ENCODE measurements around the gene ARSG.
"Not testable (repeated sequence)": the region's sequence is repeated elsewhere in the genome, so short reads cannot be mapped to it uniquely, and the experiment has no call there.

ARSG gene

GRCh38 chr17:68399638-68400403 is 108.5 kb downstream of the ARSG start:
- no peak for DNase-seq

GRCh38 chr17:68400404-68400735 is 109.1 kb downstream of the ARSG start:
- no peak for DNase-seq

- DNase-seq = no peak
Observed at GRCh38 chr17:68401288-68401687, 110.0 kb downstream of the ARSG start.

DNA sequence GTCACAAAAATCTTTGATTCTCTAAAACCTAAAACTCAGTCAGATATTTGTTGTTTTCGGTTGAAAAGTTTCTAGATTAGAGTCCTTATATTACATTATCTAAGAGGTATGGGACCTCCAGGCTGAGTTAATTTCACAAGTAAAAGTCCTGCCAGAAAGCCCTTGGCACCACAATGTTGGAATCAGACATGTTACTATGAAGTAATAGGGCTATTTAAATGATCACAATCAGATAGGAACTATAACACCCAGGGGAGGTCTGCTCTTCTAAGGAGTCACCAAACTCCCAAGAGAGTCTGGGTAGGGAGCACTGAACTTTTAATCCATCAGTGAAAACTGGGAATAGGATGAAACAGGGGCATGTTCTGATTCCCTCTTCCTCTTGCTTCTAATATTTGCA is 111.8 kb downstream of the ARSG start:
- DNase-seq = no peak

- DNase-seq = not testable (repeated sequence)
Observed at GRCh38 chr17:68403837-68404236, 112.5 kb downstream of the ARSG start.

DNA sequence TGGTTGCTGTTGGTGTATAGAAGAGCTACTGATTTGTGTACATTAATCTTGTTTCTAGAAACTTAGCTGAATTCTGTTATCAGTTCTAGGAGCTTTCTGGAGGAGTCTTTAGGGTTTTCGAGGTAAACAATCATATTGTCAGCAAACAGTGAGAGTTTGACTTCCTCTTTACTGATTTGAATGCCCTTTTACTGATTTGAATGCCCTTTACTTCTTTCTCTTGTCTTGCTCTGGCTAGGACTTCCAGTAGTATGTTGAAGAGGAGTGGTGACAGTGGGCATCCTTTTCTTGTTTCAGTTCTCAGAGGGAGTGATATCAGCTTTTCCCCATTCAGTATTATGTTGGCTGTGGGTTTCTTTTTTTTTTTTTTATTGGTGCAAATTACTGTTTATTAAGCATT is 116.4 kb downstream of the ARSG start:
- DNase-seq = not testable (repeated sequence)

DNA sequence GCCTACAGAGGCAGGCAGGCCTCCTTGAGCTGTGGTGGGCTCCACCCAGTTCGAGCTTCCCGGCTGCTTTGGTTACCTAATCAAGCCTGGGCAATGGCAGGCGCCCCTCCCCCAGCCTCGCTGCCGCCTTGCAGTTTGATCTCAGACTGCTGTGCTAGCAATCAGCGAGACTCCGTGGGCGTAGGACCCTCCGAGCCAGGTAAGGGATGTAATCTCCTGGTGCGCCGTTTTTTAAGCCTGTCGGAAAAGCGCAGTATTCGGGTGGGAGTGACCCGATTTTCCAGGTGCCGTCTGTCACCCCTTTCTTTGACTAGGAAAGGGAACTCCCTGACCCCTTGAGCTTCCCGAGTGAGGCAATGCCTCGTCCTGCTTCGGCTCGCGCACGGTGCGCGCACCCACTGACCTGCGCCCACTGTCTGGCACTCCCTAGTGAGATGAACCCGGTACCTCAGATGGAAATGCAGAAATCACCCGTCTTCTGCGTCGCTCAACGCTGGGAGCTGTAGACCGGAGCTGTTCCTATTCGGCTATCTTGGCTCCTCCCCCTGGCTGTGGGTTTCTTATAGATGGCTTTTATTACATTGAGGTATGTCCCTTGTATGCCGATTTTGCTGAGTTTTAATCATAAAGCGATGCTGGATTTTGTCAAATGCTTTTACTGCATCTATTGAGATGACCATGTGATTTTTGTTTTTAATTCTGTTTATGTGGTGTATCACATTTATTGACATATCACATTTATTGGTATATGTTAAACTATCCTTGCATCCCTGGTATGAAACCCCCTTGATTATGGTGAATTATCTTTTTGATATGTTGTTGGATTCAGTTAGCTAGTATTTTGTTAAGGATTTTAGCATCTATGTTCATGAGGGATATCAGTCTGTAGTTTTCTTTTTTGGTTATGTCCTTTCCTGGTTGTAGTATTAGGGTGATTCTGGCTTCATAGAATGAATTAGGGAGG is 122.6 kb downstream of the ARSG start:
- peak; percentile 7 for DNase-seq

DNA sequence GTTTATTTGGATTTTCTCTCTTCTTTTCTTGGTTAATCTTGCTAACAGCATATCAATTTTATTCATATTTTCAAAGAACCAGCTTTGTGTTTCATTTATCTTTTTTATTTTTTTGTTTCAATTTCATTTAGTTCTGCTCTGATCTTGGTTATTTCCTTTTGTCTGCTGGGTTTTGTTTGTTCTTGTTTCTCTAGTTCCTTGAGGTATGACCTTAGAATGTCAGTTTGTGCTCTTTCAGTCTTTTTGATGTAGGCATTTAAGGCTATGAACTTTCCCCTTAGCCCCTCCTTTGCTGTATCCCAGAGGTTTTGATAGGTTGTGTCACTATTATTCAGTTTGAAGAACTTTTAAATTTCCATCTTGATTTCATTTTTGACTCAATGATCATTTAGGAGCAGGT is 123.6 kb downstream of the ARSG start:
- DNase-seq = not testable (repeated sequence)

- no peak for DNase-seq
Observed at GRCh38 chr17:68417317-68417716, 126.0 kb downstream of the ARSG start.

GRCh38 chr17:68418876-68419275 is 127.6 kb downstream of the ARSG start:
- no peak for DNase-seq

GRCh38 chr17:68420065-68420464 is 128.8 kb downstream of the ARSG start:
- DNase-seq = no peak

- DNase-seq = no peak
Observed at GRCh38 chr17:68421486-68421885, 130.2 kb downstream of the ARSG start.

DNA sequence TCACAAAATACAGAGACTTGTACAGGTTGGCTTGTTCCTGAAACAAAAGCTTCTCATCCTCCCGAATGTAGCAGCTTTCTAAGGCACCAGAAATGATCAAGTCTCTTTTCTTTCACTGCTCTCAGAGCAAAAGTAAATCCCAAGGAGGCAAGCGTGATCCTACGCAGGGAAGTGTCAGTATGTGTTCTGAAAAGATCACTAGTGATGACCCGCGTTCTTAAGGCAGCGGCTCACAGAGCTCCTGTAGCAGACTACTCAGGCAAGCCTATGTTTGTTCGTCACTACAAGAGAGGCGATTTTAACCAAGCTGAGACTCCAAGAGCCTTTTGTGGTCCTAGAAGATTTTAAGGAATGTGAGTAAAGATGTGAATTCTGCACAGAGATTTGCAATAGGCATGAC is 131.5 kb downstream of the ARSG start:
- DNase-seq = no peak

DNA sequence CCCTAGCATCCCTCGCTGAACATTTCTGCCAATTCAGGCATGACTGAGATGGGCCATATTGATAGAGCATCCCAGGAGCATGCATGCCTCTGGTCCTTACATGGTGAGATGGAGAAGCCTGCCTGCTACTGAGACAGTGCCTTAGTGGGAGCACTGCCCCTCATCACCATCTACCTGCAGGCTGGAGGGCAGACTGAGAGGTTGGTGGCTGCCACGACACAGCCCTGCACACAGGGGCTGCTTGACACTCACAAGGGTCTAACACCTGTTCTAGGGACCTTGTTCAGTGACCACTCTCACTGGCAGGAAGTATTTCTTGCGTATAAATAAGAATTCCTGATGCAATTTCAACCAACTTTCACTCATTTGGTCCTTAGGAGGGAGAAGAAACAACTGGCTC is 132.0 kb downstream of the ARSG start:
- DNase-seq = no peak

GRCh38 chr17:68424203-68424602 is 132.9 kb downstream of the ARSG start:
- no peak for DNase-seq

- DNase-seq = peak; percentile 36
Observed at GRCh38 chr17:68424861-68425260, 133.6 kb downstream of the ARSG start.

GRCh38 chr17:68425979-68426378 is 134.7 kb downstream of the ARSG start:
- no peak for DNase-seq

GRCh38 chr17:68427575-68427974 is 136.3 kb downstream of the ARSG start:
- DNase-seq = no peak

DNA sequence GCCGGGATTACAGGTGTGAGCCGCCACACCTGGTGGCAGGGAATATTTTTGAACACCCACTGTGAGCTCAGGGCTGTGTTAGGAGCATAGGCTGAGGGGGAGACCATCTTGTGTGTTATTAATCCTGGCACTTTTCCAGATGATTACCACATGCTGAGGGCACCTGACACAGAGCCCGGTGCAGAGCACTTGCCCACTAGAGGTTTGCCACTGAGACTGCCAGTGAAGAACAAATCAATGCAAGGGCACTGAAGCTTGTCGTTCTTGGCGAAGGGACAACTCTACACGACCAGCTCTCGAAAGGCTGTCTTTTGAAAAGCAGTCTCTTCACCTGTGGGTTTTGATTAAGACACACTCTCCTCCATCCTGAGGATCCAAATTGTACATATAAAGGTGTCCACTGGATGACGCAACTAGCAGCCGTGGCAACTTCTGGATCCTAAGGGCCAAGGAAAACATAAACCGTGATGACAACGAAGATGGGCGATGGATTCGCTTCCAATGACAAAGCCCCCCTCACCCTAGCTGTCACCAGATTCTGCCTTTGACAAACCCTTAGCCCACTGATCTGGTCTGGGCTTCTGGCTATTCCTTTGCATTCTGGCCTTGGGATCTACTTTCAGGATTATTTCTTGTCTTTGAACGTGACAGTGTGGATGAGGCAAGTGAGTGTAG is 137.3 kb downstream of the ARSG start:
- DNase-seq = no peak

- no peak for DNase-seq
Observed at GRCh38 chr17:68429881-68430280, 138.6 kb downstream of the ARSG start.

DNA sequence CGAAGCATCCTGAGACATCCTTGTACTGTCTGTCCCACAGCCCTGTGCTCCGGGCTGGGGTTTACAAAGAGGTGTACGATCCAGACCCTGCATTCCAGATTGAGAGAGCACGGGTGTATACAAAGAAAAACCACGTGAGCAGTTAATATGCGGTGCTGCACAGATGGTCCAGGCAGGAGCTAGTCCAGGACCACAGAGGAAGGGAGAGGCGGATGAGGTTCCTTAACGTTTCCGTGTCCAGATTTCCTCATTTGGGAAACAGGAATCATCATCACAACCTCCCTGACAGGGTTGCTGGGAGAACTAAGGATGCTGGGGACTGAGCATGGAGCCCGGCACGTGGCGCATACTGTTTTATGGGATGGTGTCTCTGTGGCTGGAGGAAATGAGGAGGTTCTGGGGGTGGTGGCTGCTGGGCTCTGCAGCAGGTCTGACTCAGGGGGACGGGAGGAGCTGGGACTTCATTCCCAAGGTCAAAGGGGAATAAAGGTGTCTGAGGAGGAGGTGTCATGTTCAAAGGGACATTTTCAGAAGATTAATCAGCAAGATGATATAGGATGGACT is 139.8 kb downstream of the ARSG start:
- no peak for DNase-seq

- DNase-seq = no peak
Observed at GRCh38 chr17:68431661-68432071, 140.4 kb downstream of the ARSG start.
